ENCODE data around the gene CD101. TPM values are rescaled to one million over a fixed set of nuclear protein-coding genes. Genes with fewer than 3 reads are reported as not detected.

The CD101 gene
- total and polyA plus RNA-seq, 2 of the 8 experiments (the other 6 are each of a cell fraction or from before 2014, with no cell fraction given) = 1.1 to 1.2 TPM

- no peak overlapping the region for H2BK120ac ChIP-seq (replicated peaks; ENCODE audit: low read depth, low read length)
- H3K14ac ChIP-seq (ENCODE audit: insufficient read length) = no peak overlapping the region
- H3K9ac ChIP-seq (replicated peaks in 1 of 4; ENCODE audit: extremely low read depth in 1 of 4, low read depth in 3 of 4, low read length in 3 of 4) = no peak overlapping the region
- 85% methylated on average over 1 of the region's 1 CpG; no CpG with 5 or more reads in 1 of the 2 experiments for WGBS, 2 experiments (ENCODE audit: extremely low coverage in 1 of 2, insufficient coverage in 1 of 2, insufficient read length in 1 of 2, insufficient replicate concordance in 2 of 2, low coverage in 1 of 2, low lambda C conversion rate in 2 of 2, missing lambda C conversion rate in 1 of 2)
- H3K4me2 ChIP-seq (ENCODE audit: insufficient read depth in 1 of 2, low read depth in 2 of 2, low read length in 2 of 2) = no peak overlapping the region
- no peak overlapping the region for H4K91ac ChIP-seq (replicated peaks; ENCODE audit: insufficient read length, low read length)
- H4K8ac ChIP-seq (ENCODE audit: extremely low read depth, insufficient read depth, low read length) = no peak overlapping the region
- no peak overlapping the region for H2AK5ac ChIP-seq (ENCODE audit: low read depth, low read length)
- H2BK12ac ChIP-seq (ENCODE audit: low read depth, low read length) = no peak overlapping the region
- H2AFZ ChIP-seq (ENCODE audit: low read length) = no peak overlapping the region
- FAIRE-seq (no peak), DNase-seq (ENCODE audit: low read depth in 1 of 2, low spot score in 2 of 2) (no peak)
- no peak overlapping the region for H2BK15ac ChIP-seq (ENCODE audit: low read length)
- CTCF ChIA-PET (ENCODE audit: partially characterized antibody) = interaction anchor here (1.0 to 1.2 kb wide), 2 partner anchors 14 to 233 kb away, joined by 3 to 8 read pairs; no protein-coding TSS in a partner anchor
- no peak overlapping the region for H2BK20ac ChIP-seq (ENCODE audit: low read length)
- no peak overlapping the region for H2BK5ac ChIP-seq (ENCODE audit: low read depth, low read length)
- H3K4me3 ChIP-seq (ENCODE audit: extremely low read depth in 1 of 4, insufficient read depth in 2 of 4, low read depth in 3 of 4, low read length in 4 of 4) = no peak overlapping the region
- H3K18ac ChIP-seq (ENCODE audit: extremely low read depth, low read length) = no peak overlapping the region
- H4K5ac ChIP-seq (ENCODE audit: insufficient read length, low read depth, low read length) = no peak overlapping the region
- H3K4ac ChIP-seq (replicated peaks; ENCODE audit: insufficient read length, low read depth, low read length) = no peak overlapping the region
- H3K36me3 ChIP-seq (ENCODE audit: control insufficient read depth in 2 of 4, insufficient read depth in 4 of 4, low read length in 3 of 4) = no peaks in the 10 kb centered on the region
- no peaks in the 10 kb centered on the region; the same call in 1 of the 2 replicates for H3K23me2 ChIP-seq (ENCODE audit: low read depth, low read length)
- no peak overlapping the region for H3K23ac ChIP-seq (ENCODE audit: insufficient read length)
- no peaks in the 10 kb centered on the region for H3K79me1 ChIP-seq (ENCODE audit: low read depth, low read length)
- no peaks in the 10 kb centered on the region for H3K4me1 ChIP-seq (replicated peaks in 1 of 4; ENCODE audit: control insufficient read depth in 3 of 4, insufficient read depth in 4 of 4, low read length in 3 of 4)
- H4K20me1 ChIP-seq (replicated peaks in 1 of 2; ENCODE audit: control insufficient read depth in 1 of 2, insufficient read depth in 2 of 2, low read length in 2 of 2) = no peaks in the 10 kb centered on the region
- H3K27me3 ChIP-seq (replicated peaks in 1 of 4; ENCODE audit: control insufficient read depth in 3 of 4, extremely low read depth in 1 of 4, insufficient read depth in 3 of 4, low read length in 3 of 4) = no peaks in the 10 kb centered on the region
- no peak overlapping the region for H3K56ac ChIP-seq (replicated peaks; ENCODE audit: insufficient read length, low read depth, low read length)
- H3K79me2 ChIP-seq (ENCODE audit: control insufficient read depth in 1 of 2, insufficient read depth in 2 of 2, low read length in 2 of 2) = no peaks in the 10 kb centered on the region
- H3K9me3 ChIP-seq (ENCODE audit: insufficient read depth in 2 of 2, low read depth in 1 of 2, low read length in 1 of 2) = 0 out of 4 replicates have a peak, but pooled peaks cover 0 to 3% of the 10 kb centered on the region in 2 experiments
- TF ChIP-seq GABPA (IDR thresholded peaks at IDR 0.05; ENCODE audit: borderline replicate concordance, insufficient read depth, low read length) (no peak), TEAD4 (IDR thresholded peaks at IDR 0.05; ENCODE audit: low read depth, low read length) (no peak), NRF1 (IDR thresholded peaks at IDR 0.05; ENCODE audit: low read depth, low read length) (no peak), CEBPB (IDR thresholded peaks at IDR 0.05; ENCODE audit: low read depth, low read length) (no peak), JUN (IDR thresholded peaks at IDR 0.05; ENCODE audit: low read depth, low read length) (no peak), KDM4A (IDR thresholded peaks at IDR 0.05; ENCODE audit: low read depth, low read length, severe bottlenecking) (no peak), NANOG (IDR thresholded peaks at IDR 0.05; ENCODE audit: insufficient read depth, low read depth, low read length, poor library complexity, severe bottlenecking) (no peak), SAP30 (IDR thresholded peaks at IDR 0.05; ENCODE audit: insufficient read depth, insufficient replicate concordance, low read length) (no peak)
- POLR2A ChIA-PET (ENCODE audit: partially characterized antibody) = interaction anchor here (2.0 kb wide), 1 partner anchor 10 kb away, joined by 4 read pairs; no protein-coding TSS in a partner anchor
- H3K27ac ChIP-seq (ENCODE audit: low read depth, low read length) = no peak overlapping the region
These were observed 4.5 kb upstream of the CD101 start for GRCh38 chr1:116997066-116997465.
